HT1080 (cell line): ENCODE results near the gene ZNF518B. TPM values are rescaled to one million over a fixed set of nuclear protein-coding genes. Genes with fewer than 3 reads are reported as not detected.

Experiments
- total RNA-seq: library from RNA; depleted of rRNA; stranded (reverse); fragments of >200 nt; shearing (Covaris generic); gene quantifications from 2 replicates; pipeline ENCODE4 v1.2.3, GENCODE V29; 2014; rRNA removed

ZNF518B gene
- total RNA-seq, 1 experiment from 2014 or later = 0.26 TPM

Other genes starting within 250 kb of the ZNF518B start
- not detected in 2 replicates for gene CLNK, start 227.3 kb upstream of the ZNF518B start, total RNA-seq